HT-29 (cell line): Measurements from ENCODE around the gene DMAC2. TPM values are rescaled to one million over a fixed set of nuclear protein-coding genes. Genes with fewer than 3 reads are reported as not detected.
A peak's percentile ranks its signal among the peaks of the same experiment; 100 is the strongest.
"Not testable (repeated sequence)": the region's sequence is repeated elsewhere in the genome, so short reads cannot be mapped to it uniquely, and the experiment has no call there.

Experiments
- DNase-seq: peaks from one replicate; pipeline ENCODE4 v3.0.0-alpha.2; 2015; ENCODE audit warnings: low spot score
- small RNA-seq: library from RNA; depleted of rRNA; stranded (forward); fragments of <200 nt; gene quantifications from one replicate; pipeline ENCODE3, GENCODE V24; 2014
- total RNA-seq: library from RNA; depleted of rRNA; stranded (reverse); fragments of >200 nt; shearing (Covaris generic); gene quantifications from 2 replicates; pipeline ENCODE4 v1.2.3, GENCODE V29; 2014; rRNA removed

The DMAC2 gene
- total RNA-seq, 1 experiment from 2014 or later: 68.8 TPM

DNA sequence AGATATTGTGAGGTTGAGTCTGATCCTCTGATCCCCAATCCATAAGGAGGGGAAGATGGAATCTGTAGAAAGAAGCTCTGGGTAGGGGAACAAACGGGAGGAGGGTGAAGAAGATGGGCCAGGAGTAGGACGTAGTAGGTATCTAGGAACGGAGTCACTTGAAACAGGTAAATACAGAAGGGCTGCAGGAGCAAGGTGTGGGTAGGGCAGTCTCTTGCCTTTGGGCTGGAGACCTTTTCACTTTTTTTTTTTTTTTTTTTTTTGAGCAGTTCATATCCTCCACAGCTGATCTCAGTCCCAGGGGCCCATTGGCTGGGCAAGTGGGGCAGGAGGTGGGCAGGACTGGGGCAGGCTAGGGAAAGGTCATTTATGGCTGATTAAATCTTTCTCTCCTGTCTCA, 40.6 kb downstream of the DMAC2 start:
- no peak for DNase-seq

- DNase-seq: no peak
Measured at GRCh38 chr19:41398598-41398997, 41.1 kb downstream of the DMAC2 start.

- DNase-seq: no peak
Measured at GRCh38 chr19:41398050-41398418, 41.7 kb downstream of the DMAC2 start.

- DNase-seq: peak; percentile 100
Measured at GRCh38 chr19:41397086-41398049, 42.3 kb downstream of the DMAC2 start, which contains the start of the genes BCKDHA and EXOSC5. Gene BCKDHA (plus strand): TSS chr19:41397818. CDS start chr19:41397828, 10 bp downstream. Gene EXOSC5 (minus strand): TSS chr19:41397359. CDS start chr19:41397328, 31 bp downstream.

GRCh38 chr19:41395355-41395754, 44.4 kb downstream of the DMAC2 start:
- no peak for DNase-seq

DNA sequence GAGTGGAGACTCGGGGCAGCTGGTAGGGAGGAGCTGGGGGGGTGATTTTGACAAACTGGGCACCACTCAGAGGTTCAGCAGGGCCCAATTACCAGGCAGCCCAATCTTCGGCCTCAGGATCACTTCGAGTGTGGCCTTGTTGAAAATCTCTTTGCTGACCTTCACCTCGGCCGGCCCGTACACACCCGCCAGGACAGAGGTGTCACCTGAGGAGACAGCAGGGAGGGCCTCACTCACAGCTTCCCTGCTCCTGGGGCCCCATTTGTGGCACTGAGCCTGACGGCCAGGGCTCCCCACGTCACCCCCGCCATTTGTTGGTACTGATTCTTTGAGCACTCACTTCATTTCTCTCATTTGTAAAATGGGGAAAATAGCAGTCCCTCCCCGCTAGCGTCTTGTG, 46.9 kb downstream of the DMAC2 start:
- DNase-seq: no peak

DNA sequence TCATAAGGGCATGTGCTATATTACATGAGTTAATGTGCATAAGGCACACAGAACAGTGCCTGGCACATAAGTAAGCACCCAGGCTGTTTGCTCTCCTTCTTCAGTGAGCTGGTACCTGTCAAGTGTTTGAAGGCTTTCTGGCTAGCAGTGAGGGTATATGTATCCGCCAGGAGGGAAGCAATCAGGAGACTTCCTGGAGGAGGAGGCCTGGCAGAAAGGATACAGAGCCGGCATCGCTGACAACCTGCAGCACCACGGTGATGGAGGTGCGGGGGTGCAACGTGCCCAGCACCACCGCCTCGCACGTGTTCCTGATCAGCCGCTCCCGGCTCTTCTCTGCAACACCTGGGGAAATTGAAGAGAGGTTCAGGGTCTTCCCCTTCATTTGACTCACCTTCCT, 48.1 kb downstream of the DMAC2 start:
- no peak for DNase-seq

DNA sequence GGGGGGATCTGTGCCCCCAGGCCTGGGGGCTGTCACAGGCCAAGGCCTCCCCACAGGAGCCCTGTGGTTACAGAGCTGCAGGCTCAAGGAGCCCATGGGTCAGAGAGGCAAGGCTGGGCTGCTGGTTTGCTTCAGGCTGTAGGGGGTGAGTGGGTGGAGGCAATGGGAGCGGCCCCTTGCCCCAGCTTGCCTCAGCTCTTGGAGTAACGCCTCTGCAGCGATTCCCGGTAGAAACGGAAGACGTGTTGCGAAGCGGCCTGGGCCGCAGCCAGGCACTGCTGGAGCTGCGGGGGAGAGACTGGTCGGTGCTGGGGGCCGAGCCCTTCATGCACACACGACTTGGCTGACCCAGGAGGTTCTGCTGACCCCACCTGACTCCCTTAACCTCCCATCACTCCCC, 53.3 kb downstream of the DMAC2 start:
- no peak for DNase-seq

DNA sequence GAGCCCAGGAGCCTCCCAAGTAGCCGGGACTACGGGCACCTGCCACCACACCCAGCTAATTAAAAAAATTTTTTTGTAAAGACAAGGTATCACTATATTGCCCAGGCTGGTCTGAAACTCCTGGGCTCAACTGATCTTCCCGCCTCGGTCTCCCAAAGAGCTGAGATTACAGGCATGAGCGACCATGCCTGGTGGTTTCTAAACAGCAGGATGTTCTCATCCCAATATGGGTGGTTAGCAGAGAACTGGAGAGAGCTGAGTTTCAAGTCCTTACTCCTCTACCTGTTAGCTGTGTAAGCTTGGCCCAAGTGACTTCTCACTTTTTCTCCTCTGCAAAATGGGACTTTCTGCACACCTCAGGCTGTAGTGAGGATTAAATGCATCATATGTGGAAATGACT, 55.4 kb downstream of the DMAC2 start:
- DNase-seq: no peak

GRCh38 chr19:41381536-41381935, 58.2 kb downstream of the DMAC2 start:
- DNase-seq: not testable (repeated sequence)

Small RNA genes lying within 50 kb of the gene (small RNA-seq; reads per million reads assigned to genes)
- not detected for gene RF00017

Other genes with a start within 250 kb of the DMAC2 start
- gene CYP2S1, start 246.7 kb downstream of the DMAC2 start, total RNA-seq: 18.2 and 31.4 TPM in 2 replicates
- gene AXL, start 220.7 kb downstream of the DMAC2 start, total RNA-seq: 1.5 and 1.7 TPM in 2 replicates
- gene HNRNPUL1, start 175.5 kb downstream of the DMAC2 start, total RNA-seq: 294 and 300 TPM in 2 replicates
- 34.5 and 39.5 TPM in 2 replicates for gene CCDC97, start 129.7 kb downstream of the DMAC2 start, total RNA-seq
- gene TGFB1, start 86.0 kb downstream of the DMAC2 start, total RNA-seq: 2.5 and 2.6 TPM in 2 replicates
- 26.9 and 32.1 TPM in 2 replicates for gene B9D2, start 75.8 kb downstream of the DMAC2 start, total RNA-seq
- 10.2 and 11.0 TPM in 2 replicates for gene TMEM91, start 63.4 kb downstream of the DMAC2 start, total RNA-seq
- 101 and 108 TPM in 2 replicates for gene EXOSC5, start 42.6 kb downstream of the DMAC2 start, total RNA-seq
- gene BCKDHA, start 42.1 kb downstream of the DMAC2 start, total RNA-seq: 202 and 212 TPM in 2 replicates
- gene B3GNT8, start 12.5 kb downstream of the DMAC2 start, total RNA-seq: 1.2 and 2.9 TPM in 2 replicates
- gene ERICH4, start 3.2 kb upstream of the DMAC2 start, total RNA-seq: not detected in 2 replicates
- not detected in 2 replicates for gene CEACAM21, start 136.3 kb upstream of the DMAC2 start, total RNA-seq
- not detected in 2 replicates for gene CEACAM4, start 187.2 kb upstream of the DMAC2 start, total RNA-seq
- 0.92 TPM in 1 of 2 replicates, not detected in the other for gene CEACAM7, start 248.4 kb upstream of the DMAC2 start, total RNA-seq